Measurements from ENCODE around the gene TRDMT1.
A peak's percentile ranks its signal among the peaks of the same experiment; 100 is the strongest.

GRCh38 chr10:17199351-17199804 is 2.1 kb downstream of the TRDMT1 start:
- TF ChIP-seq CTCF (IDR thresholded peaks at IDR 0.05): no peak
- TF ChIP-seq POLR2A (IDR thresholded peaks at IDR 0.05): peak in 1 of 2 donors; percentile 67

Data from thyroid gland (tissue), 4 donors.